Activated T-helper 2 cell treated with anti-CD3 and anti-CD28 coated beads, Interferon-gamma antibody, Interleukin-2, Interleukin-4, amounts not matched to agents 10 μg/mL and 5 μg/mL and 100 μg/mL, durations not matched to agents 14 hours and 24 hours and 36 hours (primary cell): ENCODE data around the gene LAMTOR5. TPM values are rescaled to one million over a fixed set of nuclear protein-coding genes. Genes with fewer than 3 reads are reported as not detected.
"Not testable (repeated sequence)": the region's sequence is repeated elsewhere in the genome, so short reads cannot be mapped to it uniquely, and the experiment has no call there.

Experiments
- DNase-seq: peaks from one replicate; pipeline ENCODE4 v3.0.0; 2021; ENCODE audit warnings: low spot score
- H3K27ac Mint-ChIP-seq: one replicate; pipeline ENCODE4 v1.8.0; 2021; ENCODE audit warnings: mixed read lengths
- H3K27me3 Mint-ChIP-seq: one replicate; pipeline ENCODE4 v1.8.0; 2021; ENCODE audit warnings: low read depth, mixed read lengths
- H3K36me3 Mint-ChIP-seq: one replicate; pipeline ENCODE4 v1.8.0; 2021; ENCODE audit warnings: low read depth, mixed read lengths
- H3K4me1 Mint-ChIP-seq: one replicate; pipeline ENCODE4 v1.8.0; 2021; ENCODE audit warnings: low read depth, mixed read lengths
- H3K4me3 Mint-ChIP-seq: one replicate; pipeline ENCODE4 v1.8.0; 2021; ENCODE audit warnings: low read depth, mild to moderate bottlenecking, moderate library complexity, mixed read lengths
- H3K9me3 Mint-ChIP-seq: one replicate; pipeline ENCODE4 v1.8.0; 2021; ENCODE audit warnings: mixed read lengths
- intact Hi-C: fragments of 100-400 bp; cut with micrococcal nuclease; formaldehyde crosslinking; loops from one replicate; pipeline ENCODE4 v1.15.1; 2023
- total RNA-seq: library from RNA; stranded (reverse); gene quantifications from 2 replicates; pipeline ENCODE4 v1.2.3, GENCODE V29; 2022

The LAMTOR5 gene
- total RNA-seq, 1 donor from 2014 or later, result 171 TPM

- Mint-ChIP-seq H3K27me3 (peaks cover 10% of the 10 kb centered on the region), H3K9me3 (no peaks in the 10 kb centered on the region), H3K27ac (no peak overlapping the region), H3K36me3 (no peaks in the 10 kb centered on the region), H3K4me1 (peaks cover 10% of the 10 kb centered on the region), H3K4me3 (no peak overlapping the region)
- DNase-seq, result no peak
- intact Hi-C loops, result no loop called here
Measured at GRCh38 chr1:110420874-110421793, 13.6 kb upstream of the LAMTOR5 start.

- peaks cover 8% of the 10 kb centered on the region for H3K27me3 Mint-ChIP-seq
- DNase-seq, result no peak
Measured at GRCh38 chr1:110420023-110420662, 12.6 kb upstream of the LAMTOR5 start.

GRCh38 chr1:110418729-110419128 is 11.2 kb upstream of the LAMTOR5 start:
- no peaks in the 10 kb centered on the region for H3K9me3 Mint-ChIP-seq
- no peak overlapping the region for H3K27ac Mint-ChIP-seq
- H3K4me1 Mint-ChIP-seq, result peaks cover 10% of the 10 kb centered on the region
- H3K4me3 Mint-ChIP-seq, result no peak overlapping the region
- H3K27me3 Mint-ChIP-seq, result peaks cover 3% of the 10 kb centered on the region
- H3K36me3 Mint-ChIP-seq, result no peaks in the 10 kb centered on the region
- no peak for DNase-seq
- intact Hi-C loops, result no loop called here

More at GRCh38 chr1:110420023-110420662, 12.6 kb upstream of the LAMTOR5 start:
- Mint-ChIP-seq H3K4me1 (peaks cover 10% of the 10 kb centered on the region), H3K4me3 (no peak overlapping the region), H3K27ac (no peak overlapping the region), H3K36me3 (no peaks in the 10 kb centered on the region), H3K9me3 (no peaks in the 10 kb centered on the region)
- intact Hi-C loops, result no loop called here

GRCh38 chr1:110413045-110413444 is 5.6 kb upstream of the LAMTOR5 start:
- H3K27ac Mint-ChIP-seq, H3K27me3 Mint-ChIP-seq, DNase-seq, H3K36me3 Mint-ChIP-seq, H3K9me3 Mint-ChIP-seq, H3K4me1 Mint-ChIP-seq, intact Hi-C loops, H3K4me3 Mint-ChIP-seq: not testable (repeated sequence)

GRCh38 chr1:110412576-110412975 is 5.1 kb upstream of the LAMTOR5 start:
- H3K4me1 Mint-ChIP-seq, result peaks cover 11% of the 10 kb centered on the region
- peak; percentile 37 for DNase-seq
- H3K9me3 Mint-ChIP-seq, result no peaks in the 10 kb centered on the region
- peaks cover 3% of the 10 kb centered on the region for H3K36me3 Mint-ChIP-seq
- no peak overlapping the region for H3K27ac Mint-ChIP-seq
- intact Hi-C loops, result loop anchor here (1.0 kb wide), 2 partner anchors 48 to 84 kb away; no protein-coding TSS in a partner anchor
- no peaks in the 10 kb centered on the region for H3K27me3 Mint-ChIP-seq
- H3K4me3 Mint-ChIP-seq, result no peak overlapping the region

GRCh38 chr1:110411173-110411735 is 3.8 kb upstream of the LAMTOR5 start:
- peaks cover 13% of the 10 kb centered on the region for H3K4me1 Mint-ChIP-seq
- H3K27ac Mint-ChIP-seq, result no peak overlapping the region
- no peak for DNase-seq
- H3K36me3 Mint-ChIP-seq, result peaks cover 6% of the 10 kb centered on the region
- H3K27me3 Mint-ChIP-seq, result no peaks in the 10 kb centered on the region
- intact Hi-C loops, result no loop called here
- no peak overlapping the region for H3K4me3 Mint-ChIP-seq
- H3K9me3 Mint-ChIP-seq, result no peaks in the 10 kb centered on the region

- peaks cover 16% of the 10 kb centered on the region for H3K4me1 Mint-ChIP-seq
- no peak for DNase-seq
- intact Hi-C loops, result loop anchor here (2.0 kb wide), 1 partner anchor 207 kb away; no protein-coding TSS in a partner anchor
- H3K9me3 Mint-ChIP-seq, result no peaks in the 10 kb centered on the region
- no peaks in the 10 kb centered on the region for H3K27me3 Mint-ChIP-seq
- H3K4me3 Mint-ChIP-seq, result peak overlapping the region; percentile 40
- H3K36me3 Mint-ChIP-seq, result peaks cover 12% of the 10 kb centered on the region
- no peak overlapping the region for H3K27ac Mint-ChIP-seq
Measured at GRCh38 chr1:110409316-110409715, 1.8 kb upstream of the LAMTOR5 start.

- Mint-ChIP-seq H3K4me3 (peak overlapping the region; percentile 96), H3K4me1 (peaks cover 16% of the 10 kb centered on the region), H3K9me3 (no peaks in the 10 kb centered on the region), H3K36me3 (peaks cover 20% of the 10 kb centered on the region), H3K27ac (peak overlapping the region; percentile 24), H3K27me3 (no peaks in the 10 kb centered on the region)
- intact Hi-C loops, result loop anchor here (2.0 kb wide), 1 partner anchor 206 kb away; no protein-coding TSS in a partner anchor
- DNase-seq, result no peak
Measured at GRCh38 chr1:110408488-110408887, 994 bp upstream of the LAMTOR5 start.

GRCh38 chr1:110406407-110406806 is 1.1 kb downstream of the LAMTOR5 start:
- H3K36me3 Mint-ChIP-seq, result peaks cover 32% of the 10 kb centered on the region
- H3K4me1 Mint-ChIP-seq, result peaks cover 16% of the 10 kb centered on the region
- H3K4me3 Mint-ChIP-seq, result peak overlapping the region; percentile 96
- H3K27ac Mint-ChIP-seq, result peak overlapping the region; percentile 97
- H3K9me3 Mint-ChIP-seq, DNase-seq, intact Hi-C loops, H3K27me3 Mint-ChIP-seq: not testable (repeated sequence)

- no peak overlapping the region for H3K27ac Mint-ChIP-seq
- peaks cover 43% of the 10 kb centered on the region for H3K36me3 Mint-ChIP-seq
- DNase-seq, result no peak
- peaks cover 16% of the 10 kb centered on the region for H3K4me1 Mint-ChIP-seq
- no peak overlapping the region for H3K4me3 Mint-ChIP-seq
- intact Hi-C loops, result no loop called here
- no peaks in the 10 kb centered on the region for H3K9me3 Mint-ChIP-seq
- H3K27me3 Mint-ChIP-seq, result no peaks in the 10 kb centered on the region
Measured at GRCh38 chr1:110404401-110404800, 3.1 kb downstream of the LAMTOR5 start.

- intact Hi-C loops, result no loop called here
- Mint-ChIP-seq H3K4me1 (peaks cover 15% of the 10 kb centered on the region), H3K36me3 (peaks cover 43% of the 10 kb centered on the region), H3K9me3 (no peaks in the 10 kb centered on the region), H3K27me3 (no peaks in the 10 kb centered on the region), H3K4me3 (no peak overlapping the region), H3K27ac (no peak overlapping the region)
- DNase-seq, result no peak
Measured at GRCh38 chr1:110403805-110404204, 3.7 kb downstream of the LAMTOR5 start.

GRCh38 chr1:110396259-110396958 is 11.1 kb downstream of the LAMTOR5 start:
- H3K9me3 Mint-ChIP-seq, H3K4me1 Mint-ChIP-seq, H3K27ac Mint-ChIP-seq, DNase-seq, intact Hi-C loops, H3K4me3 Mint-ChIP-seq, H3K27me3 Mint-ChIP-seq: not testable (repeated sequence)
- peaks cover 40% of the 10 kb centered on the region for H3K36me3 Mint-ChIP-seq
